ENCODE measurements around the gene CBLB.

CBLB gene

DNA sequence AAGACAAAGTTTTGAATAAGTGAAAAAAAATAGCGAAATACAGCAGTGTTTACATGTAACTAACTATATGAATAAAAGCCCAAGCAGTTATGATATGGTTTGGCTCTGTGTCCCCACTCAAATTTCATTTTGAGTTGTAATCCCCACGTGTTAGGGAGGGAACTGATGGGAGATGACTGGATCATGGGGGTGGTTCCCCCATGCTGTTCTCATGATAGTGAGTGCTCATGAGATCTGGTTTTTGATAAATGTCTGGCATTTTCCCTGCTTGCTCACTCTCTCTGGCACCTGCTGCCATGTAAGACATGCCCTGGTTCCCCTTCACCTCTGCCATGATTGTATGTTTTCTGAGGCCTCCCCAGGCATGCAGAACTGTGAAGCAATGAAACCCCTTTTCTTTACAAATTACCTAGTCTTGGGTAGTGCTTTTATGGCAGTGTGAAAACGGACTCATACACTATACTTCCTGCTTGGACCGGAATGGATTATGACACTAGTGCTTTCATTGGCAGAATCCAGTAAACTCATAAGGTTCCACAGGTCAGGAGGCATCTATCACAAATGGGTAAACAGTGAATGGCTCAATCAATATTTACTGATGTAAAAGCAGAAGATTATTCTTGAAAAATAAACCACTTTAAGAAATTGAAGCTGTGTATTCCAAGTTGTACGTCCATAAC, 192.1 kb downstream of the CBLB start:
- DNase-seq: no peak

DNA sequence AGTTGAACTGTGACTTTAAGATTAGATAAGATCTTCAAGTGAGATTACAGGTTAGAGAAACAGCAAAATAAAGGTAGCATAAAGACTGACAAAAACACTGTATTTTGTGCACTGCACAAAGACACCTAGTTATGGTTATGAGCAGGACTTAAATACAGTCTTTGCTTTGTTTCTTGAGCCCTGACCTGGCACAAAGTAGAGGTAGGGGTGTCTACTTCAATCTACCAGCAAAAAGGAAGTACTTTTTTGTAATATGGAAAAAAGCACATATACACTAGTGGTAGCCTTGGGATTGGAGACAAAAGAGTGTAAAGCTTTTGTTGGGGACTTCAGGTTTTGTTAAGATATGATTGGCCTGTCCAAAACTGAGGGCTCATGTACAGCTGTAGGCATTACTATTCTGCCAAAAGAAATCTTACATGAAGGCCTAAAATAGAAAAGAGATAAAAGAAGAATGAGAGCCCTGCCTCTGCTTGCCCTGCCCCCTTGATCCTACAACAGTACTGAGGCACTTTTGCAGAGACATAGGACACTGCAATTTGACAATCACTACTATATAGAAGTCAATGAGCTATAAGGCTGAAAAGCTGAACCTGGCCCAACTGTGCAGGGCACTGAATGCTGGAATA, 194.3 kb downstream of the CBLB start:
- DNase-seq: no peak

- DNase-seq: no peak
Observed at GRCh38 chr3:105672996-105673395, 195.8 kb downstream of the CBLB start.

DNA sequence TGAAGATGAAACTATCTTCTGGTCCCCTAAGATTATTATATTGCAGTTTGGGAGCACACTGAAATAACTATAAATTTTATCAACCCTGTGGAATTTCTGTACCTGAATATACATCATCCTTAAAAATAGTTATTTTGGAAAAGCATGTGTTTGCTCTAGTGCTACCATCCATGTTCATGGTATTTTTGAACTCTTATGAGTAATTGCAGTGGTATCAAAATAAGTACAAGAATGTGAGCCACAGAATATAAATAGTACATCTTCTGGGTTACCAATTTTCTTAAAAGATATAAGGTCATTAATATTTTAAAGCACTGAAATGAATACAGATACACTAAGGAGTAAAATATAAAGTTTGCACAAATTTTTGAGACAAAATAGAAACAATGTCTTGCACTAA, 206.5 kb downstream of the CBLB start:
- DNase-seq: no peak

DNA sequence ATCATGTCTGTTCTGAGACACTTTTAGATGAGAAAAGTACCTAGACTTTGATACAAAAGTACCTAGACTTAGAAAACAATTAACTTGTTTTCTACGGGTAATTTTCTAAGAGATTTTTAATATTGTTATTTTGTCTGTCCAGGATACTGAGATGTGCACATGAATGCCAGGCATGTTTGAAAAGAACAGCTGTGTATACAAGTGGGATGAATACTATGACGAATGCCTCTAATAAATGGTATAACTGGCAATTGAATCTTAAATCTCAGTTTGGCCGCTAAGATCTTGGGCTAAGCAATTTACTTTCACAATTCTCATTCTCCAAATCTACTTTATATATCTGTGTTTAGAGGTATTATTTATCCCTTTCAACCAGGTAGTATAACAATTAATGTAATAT, 207.4 kb downstream of the CBLB start:
- DNase-seq: no peak

DNA sequence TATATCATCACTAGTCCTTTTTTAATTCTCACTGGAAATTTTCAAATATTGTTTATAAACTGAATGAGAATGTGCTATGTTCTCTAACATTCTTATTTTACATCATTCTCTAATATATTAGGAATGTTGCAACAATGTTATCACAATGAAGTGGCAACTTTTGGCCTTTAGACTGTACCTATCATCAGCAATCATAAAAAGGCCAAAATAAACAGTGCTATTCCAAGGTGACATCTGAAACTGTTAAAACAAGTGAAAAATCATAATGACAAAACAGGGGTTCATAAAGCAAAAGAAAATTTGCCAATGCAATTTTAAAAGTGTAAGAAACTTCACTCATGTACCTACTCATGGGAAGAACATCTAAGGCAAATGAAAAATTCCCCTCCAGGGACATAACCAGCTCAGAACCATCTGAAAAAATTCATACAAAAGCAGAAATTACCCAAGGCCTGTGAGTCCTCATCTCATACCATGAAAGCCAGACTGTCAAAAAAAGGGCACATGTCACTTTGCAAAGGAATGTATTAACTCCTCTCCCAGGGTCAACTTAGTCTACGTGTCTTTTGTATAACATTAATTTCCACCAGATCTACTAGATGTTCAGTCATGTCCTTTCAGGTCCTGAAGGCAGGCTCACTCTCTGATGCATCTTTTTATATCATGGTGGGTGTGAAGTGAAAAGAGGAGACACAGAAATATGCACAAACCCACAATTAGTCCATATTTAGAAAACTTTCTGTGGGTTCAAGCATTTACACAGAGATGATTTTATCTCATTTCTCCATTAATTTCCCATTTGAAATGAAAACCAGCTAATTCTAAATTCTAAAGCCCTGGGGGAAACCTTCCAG, 211.9 kb downstream of the CBLB start:
- no peak for DNase-seq

DNA sequence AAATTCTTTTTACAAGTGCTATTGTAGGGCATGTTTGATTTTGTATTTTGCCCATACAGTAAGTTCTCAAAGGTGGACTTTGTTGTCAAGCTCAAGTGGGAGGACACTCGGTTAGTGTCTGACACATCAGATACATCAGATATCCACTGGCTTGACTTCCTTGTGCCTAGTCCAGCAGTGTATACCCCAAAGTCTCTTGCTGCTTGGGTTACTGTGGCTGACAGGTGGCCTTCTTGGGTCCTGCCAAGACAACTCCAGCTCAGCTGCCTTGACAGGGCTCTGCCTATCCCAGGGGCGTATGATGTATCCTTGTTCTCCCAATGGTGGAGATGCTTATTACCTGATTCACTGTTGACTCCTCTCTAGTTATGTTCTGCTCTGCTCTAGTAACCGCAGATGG, 214.9 kb downstream of the CBLB start:
- DNase-seq: no peak

DNA sequence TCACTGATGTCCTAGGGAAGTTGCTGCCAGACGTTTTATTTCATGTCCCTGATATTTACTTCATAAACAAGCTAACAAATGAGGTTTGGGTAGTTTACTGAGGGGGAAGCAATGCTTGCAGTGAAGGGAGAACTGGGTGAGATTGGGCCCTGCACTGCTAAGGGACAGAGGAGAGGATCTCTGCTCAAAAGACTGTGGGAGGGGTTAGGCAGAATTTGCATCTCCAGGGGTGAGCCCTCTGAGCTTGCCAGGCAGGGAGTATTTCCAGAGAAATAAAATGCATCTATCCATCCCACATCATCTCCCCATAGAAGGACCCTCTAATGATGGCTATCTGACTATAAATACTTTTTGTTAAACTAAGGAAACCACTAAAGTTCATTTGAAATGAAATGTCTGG, 215.6 kb downstream of the CBLB start:
- no peak for DNase-seq

GRCh38 chr3:105649480-105649879, 219.3 kb downstream of the CBLB start:
- DNase-seq: no peak

DNA sequence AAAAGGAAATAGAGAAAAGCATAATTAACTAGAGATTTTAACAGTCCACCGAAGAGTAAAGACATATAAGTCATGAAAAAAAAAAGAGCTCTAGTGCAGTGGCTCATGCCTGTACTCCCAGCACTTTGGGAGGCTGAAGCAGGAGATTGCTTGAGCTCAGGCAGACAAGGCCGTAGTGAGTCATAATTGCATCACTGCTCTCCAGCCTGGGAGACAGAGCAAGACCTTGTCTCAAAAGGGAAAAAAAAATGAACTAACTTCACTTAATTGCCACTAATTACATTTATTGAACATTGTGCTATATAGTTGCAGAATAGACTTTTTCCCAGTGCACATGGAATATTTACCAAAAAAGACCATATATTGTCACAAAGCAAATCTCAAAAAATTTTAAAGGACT, 221.8 kb downstream of the CBLB start:
- DNase-seq: no peak

DNA sequence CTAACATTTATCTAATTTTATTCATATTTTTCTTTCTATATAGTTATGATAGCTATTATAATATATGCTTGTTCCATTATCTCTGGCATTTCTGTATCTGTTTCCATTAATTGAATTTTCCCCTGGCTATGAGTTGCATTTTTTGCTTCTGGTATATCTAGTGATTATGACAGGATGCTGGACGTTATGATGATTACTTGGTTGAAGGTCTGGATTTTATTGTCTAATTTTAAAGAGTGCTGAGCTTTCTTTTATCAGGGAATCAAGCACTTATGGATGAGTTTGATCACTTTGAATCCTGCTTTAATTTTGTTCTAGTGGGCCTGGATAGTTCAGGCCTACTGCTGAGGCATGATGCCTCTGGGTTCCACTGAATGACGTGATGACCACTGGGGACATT, 229.7 kb downstream of the CBLB start:
- DNase-seq: no peak

GRCh38 chr3:105634708-105635107, 234.1 kb downstream of the CBLB start:
- no peak for DNase-seq

DNA sequence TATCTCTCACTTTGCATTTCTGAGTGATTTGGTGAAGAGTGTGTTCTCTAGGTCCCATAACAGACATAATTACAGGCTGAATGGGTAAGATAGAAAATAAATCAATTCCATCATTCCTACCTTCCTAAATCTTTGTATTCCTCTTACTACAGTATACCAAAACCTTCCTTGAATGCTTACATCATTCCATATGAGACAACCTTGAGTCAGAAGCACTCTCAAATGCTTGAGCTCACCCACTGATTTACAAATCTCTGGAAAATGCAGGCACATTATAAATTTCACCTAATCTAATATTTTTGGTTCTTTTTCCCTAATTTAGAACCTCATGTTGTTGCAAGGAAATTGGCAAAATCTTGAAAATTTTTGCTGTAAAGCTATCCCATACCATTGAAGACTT, 239.1 kb downstream of the CBLB start:
- no peak for DNase-seq

- no peak for DNase-seq
Observed at GRCh38 chr3:105626739-105627138, 242.1 kb downstream of the CBLB start.

DNA sequence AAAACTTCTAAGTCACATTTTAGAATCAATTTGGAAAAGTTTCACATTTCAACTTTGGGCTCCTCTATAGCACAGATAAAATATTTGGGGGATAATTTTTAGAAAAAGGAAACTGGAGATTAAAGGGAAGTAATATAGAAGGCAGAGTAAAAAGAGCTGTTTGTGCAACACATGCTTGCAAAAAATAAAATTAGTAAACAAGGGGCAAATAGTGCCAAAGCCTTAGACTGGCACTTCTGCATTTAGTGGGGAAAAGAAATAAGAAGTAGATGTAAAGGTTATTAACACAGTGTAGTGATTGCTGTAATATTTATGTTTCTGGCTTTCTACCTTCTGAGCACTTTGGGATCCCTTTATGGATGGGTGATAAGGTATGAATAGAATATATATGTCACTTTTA, 246.6 kb downstream of the CBLB start:
- no peak for DNase-seq

DNA sequence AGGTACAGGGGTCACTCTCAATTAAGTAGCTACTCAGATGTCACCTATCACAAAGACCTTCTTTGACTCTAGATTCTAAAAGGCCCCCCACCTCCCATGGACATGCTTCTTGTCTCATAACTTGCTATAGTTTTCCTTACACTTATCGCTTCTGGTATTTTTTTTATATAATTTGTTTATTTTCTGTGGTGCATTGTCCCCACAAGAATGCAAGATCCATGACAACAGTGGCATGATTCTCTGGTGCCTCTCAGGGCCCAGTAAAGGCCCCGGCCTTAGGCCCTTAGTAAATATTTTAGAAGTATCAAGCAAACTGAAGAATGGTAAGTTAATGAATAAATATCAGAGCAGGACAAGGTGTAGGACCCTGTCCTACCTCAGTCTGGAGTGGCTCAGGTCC, 248.6 kb downstream of the CBLB start:
- no peak for DNase-seq

- no peak for DNase-seq
Observed at GRCh38 chr3:105619651-105620050, 249.2 kb downstream of the CBLB start.

DNA sequence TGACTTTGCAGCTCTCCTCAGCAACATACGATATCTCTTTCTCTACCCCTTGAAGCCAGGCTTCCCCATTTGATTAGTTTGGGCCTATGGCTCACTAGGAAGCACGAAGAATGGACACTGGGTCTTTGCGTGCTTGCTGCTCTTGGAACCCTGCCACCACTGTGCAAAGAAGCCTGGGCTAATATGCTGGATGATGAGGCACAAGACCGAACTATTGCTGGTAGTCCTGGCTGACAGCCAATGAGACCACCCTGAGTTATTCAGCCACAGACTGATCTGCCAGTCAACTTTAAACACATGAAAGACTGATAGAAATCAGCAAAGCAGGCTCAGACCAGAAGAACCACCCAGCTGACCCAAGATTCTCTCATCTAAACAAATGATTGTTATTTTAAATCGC, 250.3 kb downstream of the CBLB start:
- DNase-seq: no peak

GRCh38 chr3:105616374-105617121, 252.3 kb downstream of the CBLB start:
- DNase-seq: no peak

- DNase-seq: no peak
Observed at GRCh38 chr3:105615814-105616213, 253.0 kb downstream of the CBLB start.

DNA sequence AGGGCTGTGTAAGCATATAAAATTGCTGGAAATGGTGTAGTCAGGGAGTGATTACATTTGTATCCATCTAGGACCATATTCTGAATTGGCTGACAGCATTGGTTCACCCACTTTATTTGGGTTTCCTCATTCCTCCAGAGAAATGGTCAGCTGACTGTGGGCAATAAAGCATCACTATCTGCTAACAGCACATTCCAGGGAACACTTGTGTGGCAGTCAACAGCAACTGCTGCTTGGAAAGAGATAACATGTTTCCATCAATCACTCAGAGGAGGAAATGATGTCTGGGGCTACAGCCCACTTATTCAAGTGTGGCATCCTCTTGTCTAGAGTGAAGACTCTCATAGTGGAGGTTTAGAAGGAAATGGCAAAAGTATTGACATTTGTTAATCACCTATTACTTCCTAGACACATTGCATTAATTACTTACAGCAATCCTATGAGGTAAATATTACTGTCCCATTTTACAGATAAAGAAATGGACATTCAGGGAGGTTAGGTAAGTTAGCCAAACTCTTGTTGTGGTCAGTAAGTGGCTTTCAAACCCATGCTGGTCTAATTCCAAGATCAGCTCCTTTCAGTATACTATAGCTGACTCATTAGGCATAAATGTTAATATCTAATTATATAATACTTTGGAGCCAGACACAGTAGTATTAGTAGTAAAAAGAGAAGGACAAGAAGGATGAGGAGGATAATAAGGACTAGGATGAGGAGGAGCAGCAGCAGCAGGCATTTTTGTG, 254.4 kb downstream of the CBLB start:
- DNase-seq: no peak

GRCh38 chr3:105613120-105613519, 255.7 kb downstream of the CBLB start:
- no peak for DNase-seq

Data from NCI-H187 treated with DMSO at 0.1 percent for 48 hours (cell line).